Activated T-cell treated with anti-CD3 and anti-CD28 coated beads for 24 hours (primary cell): ENCODE data around the gene SCN5A.

Experiments used
- DNase-seq: peaks from one replicate; pipeline ENCODE4 v3.0.0-alpha.2; 2020; ENCODE audit warnings: low read depth

SCN5A gene

GRCh38 chr3:38647217-38647970 is 2.1 kb downstream of the SCN5A start:
- DNase-seq: no peak

GRCh38 chr3:38646630-38647029 is 2.9 kb downstream of the SCN5A start:
- DNase-seq: no peak

GRCh38 chr3:38646062-38646461 is 3.4 kb downstream of the SCN5A start:
- DNase-seq: no peak

GRCh38 chr3:38645601-38646000 is 3.9 kb downstream of the SCN5A start:
- no peak for DNase-seq

- no peak for DNase-seq
Measured at GRCh38 chr3:38645076-38645475, 4.4 kb downstream of the SCN5A start.

GRCh38 chr3:38644662-38645053 is 4.8 kb downstream of the SCN5A start:
- no peak for DNase-seq

GRCh38 chr3:38644016-38644661 is 5.3 kb downstream of the SCN5A start:
- DNase-seq: no peak

GRCh38 chr3:38643592-38643991 is 5.9 kb downstream of the SCN5A start:
- no peak for DNase-seq

DNA sequence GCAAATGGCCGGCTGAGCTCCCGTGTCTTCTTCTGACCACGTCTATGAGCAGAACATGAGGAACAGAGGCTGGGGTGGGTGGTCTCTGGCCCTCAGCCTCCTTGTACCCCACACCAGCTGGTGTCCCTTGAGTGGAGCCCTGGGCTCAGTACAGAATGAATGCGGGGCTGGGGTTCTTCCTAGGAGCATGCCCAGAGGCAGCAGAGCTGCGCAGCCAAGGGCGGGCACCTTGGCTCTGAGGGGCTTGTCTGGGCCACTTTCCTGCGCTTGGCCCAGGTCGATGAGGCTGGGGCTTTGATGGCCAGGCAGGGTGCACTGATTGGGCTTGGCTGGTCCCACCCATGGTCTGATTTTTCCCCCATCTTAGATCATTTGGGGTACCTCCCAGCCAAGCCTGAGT is 6.4 kb downstream of the SCN5A start:
- no peak for DNase-seq

- no peak for DNase-seq
Measured at GRCh38 chr3:38641461-38642110, 7.9 kb downstream of the SCN5A start.

GRCh38 chr3:38640661-38641452 is 8.6 kb downstream of the SCN5A start:
- DNase-seq: no peak

- no peak for DNase-seq
Measured at GRCh38 chr3:38638354-38638753, 11.1 kb downstream of the SCN5A start.

- no peak for DNase-seq
Measured at GRCh38 chr3:38637906-38638305, 11.6 kb downstream of the SCN5A start.

GRCh38 chr3:38636881-38637280 is 12.6 kb downstream of the SCN5A start:
- DNase-seq: no peak

DNA sequence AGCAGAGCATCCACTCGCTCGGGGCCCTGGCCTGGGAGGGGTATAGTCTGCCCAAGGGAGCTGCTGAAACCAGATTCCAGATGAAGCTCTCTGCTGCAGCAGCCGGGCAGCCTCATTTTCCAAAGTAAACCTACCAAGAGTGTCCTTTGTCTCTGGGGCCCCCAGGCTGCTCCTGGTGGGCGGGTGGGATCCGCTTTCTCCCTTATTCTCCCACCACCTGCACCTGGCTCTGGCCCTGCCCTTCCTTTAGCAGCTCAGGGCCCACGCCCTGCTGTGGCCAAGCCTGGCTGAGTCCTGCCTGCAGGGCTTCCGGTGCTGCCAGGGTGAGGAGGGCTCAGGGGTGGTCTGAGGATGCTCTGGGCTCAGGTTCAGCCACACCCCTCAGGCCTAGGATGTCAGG is 13.0 kb downstream of the SCN5A start:
- no peak for DNase-seq

DNA sequence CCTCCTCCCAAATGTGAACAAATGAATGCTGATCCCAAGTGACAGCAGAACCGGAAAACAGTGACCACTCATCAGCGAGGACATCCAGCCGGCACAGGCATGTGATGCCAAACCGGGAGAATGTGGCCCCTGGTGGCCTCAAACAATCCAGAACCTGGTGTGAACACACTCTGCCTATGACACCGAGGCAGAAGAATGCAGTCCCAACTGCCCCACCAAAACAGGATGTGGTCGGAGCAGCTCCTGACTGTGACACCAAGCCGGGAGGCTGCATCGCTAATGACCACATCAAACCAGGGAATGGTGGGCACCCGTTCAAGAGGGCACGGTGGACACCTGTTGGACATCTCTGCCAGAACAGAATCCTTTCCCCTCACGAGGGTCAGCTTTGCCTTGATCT is 15.4 kb downstream of the SCN5A start:
- no peak for DNase-seq

- no peak for DNase-seq
Measured at GRCh38 chr3:38632989-38633388, 16.5 kb downstream of the SCN5A start.

- DNase-seq: no peak
Measured at GRCh38 chr3:38630606-38631005, 18.9 kb downstream of the SCN5A start.

- DNase-seq: no peak
Measured at GRCh38 chr3:38630070-38630469, 19.4 kb downstream of the SCN5A start.

GRCh38 chr3:38628835-38629234 is 20.7 kb downstream of the SCN5A start:
- DNase-seq: no peak

GRCh38 chr3:38627956-38628355 is 21.5 kb downstream of the SCN5A start:
- DNase-seq: no peak

GRCh38 chr3:38626171-38626570 is 23.3 kb downstream of the SCN5A start:
- DNase-seq: no peak

- no peak for DNase-seq
Measured at GRCh38 chr3:38623539-38623938, 25.9 kb downstream of the SCN5A start.
